Measurements from ENCODE around the gene ERBB4. TPM values are rescaled to one million over a fixed set of nuclear protein-coding genes. Genes with fewer than 3 reads are reported as not detected.
"Not testable (repeated sequence)": the region's sequence is repeated elsewhere in the genome, so short reads cannot be mapped to it uniquely, and the experiment has no call there.

The ERBB4 gene
- total and polyA plus RNA-seq, 2 of the 8 experiments (the other 6 are each of a cell fraction or from before 2014, with no cell fraction given): 0.34 to 1.3 TPM

- TF ChIP-seq CTCF (IDR thresholded peaks at IDR 0.05; ENCODE audit: control extremely low read depth in 1 of 3, insufficient read depth in 1 of 3, low read depth in 1 of 3, low read length in 3 of 3) (no peak), EZH2 (IDR thresholded peaks at IDR 0.05; ENCODE audit: low read depth, low read length, severe bottlenecking) (no peak), KDM4A (IDR thresholded peaks at IDR 0.05; ENCODE audit: low read depth, low read length, severe bottlenecking) (no peak)
These were observed 940.4 kb downstream of the ERBB4 start (continued) for GRCh38 chr2:211598238-211598637.

GRCh38 chr2:211592006-211592405 lies 946.6 kb downstream of the ERBB4 start:
- FAIRE-seq; CTCF ChIA-PET (ENCODE audit: partially characterized antibody); H3K18ac ChIP-seq (ENCODE audit: extremely low read depth, low read length); H3K56ac ChIP-seq (replicated peaks; ENCODE audit: insufficient read length, low read depth, low read length); H3K9ac ChIP-seq (replicated peaks in 1 of 4; ENCODE audit: extremely low read depth in 1 of 4, low read depth in 3 of 4, low read length in 3 of 4); H4K20me1 ChIP-seq (replicated peaks in 1 of 2; ENCODE audit: control insufficient read depth in 1 of 2, insufficient read depth in 2 of 2, low read length in 2 of 2); H3K4me2 ChIP-seq (ENCODE audit: insufficient read depth in 1 of 2, low read depth in 2 of 2, low read length in 2 of 2); H2BK20ac ChIP-seq (ENCODE audit: low read length); H2BK5ac ChIP-seq (ENCODE audit: low read depth, low read length); H3K23ac ChIP-seq (ENCODE audit: insufficient read length); H2AFZ ChIP-seq (ENCODE audit: low read length); H3K27ac ChIP-seq (ENCODE audit: low read depth, low read length); H2AK5ac ChIP-seq (ENCODE audit: low read depth, low read length); H3K79me2 ChIP-seq (ENCODE audit: control insufficient read depth in 1 of 2, insufficient read depth in 2 of 2, low read length in 2 of 2); H4K91ac ChIP-seq (replicated peaks; ENCODE audit: insufficient read length, low read length); POLR2A ChIA-PET (ENCODE audit: partially characterized antibody); H2BK120ac ChIP-seq (replicated peaks; ENCODE audit: low read depth, low read length); H2BK12ac ChIP-seq (ENCODE audit: low read depth, low read length); H3K23me2 ChIP-seq (ENCODE audit: low read depth, low read length); H3K27me3 ChIP-seq (replicated peaks in 1 of 4; ENCODE audit: control insufficient read depth in 3 of 4, extremely low read depth in 1 of 4, insufficient read depth in 3 of 4, low read length in 3 of 4); H3K36me3 ChIP-seq (ENCODE audit: control insufficient read depth in 2 of 4, insufficient read depth in 4 of 4, low read length in 3 of 4); H4K5ac ChIP-seq (ENCODE audit: insufficient read length, low read depth, low read length); H4K8ac ChIP-seq (ENCODE audit: extremely low read depth, insufficient read depth, low read length); DNase-seq (ENCODE audit: low read depth in 1 of 2, low spot score in 2 of 2); H3K4me3 ChIP-seq (ENCODE audit: extremely low read depth in 1 of 4, insufficient read depth in 2 of 4, low read depth in 3 of 4, low read length in 4 of 4); H2BK15ac ChIP-seq (ENCODE audit: low read length); H3K79me1 ChIP-seq (ENCODE audit: low read depth, low read length); H3K4ac ChIP-seq (replicated peaks; ENCODE audit: insufficient read length, low read depth, low read length); H3K4me1 ChIP-seq (replicated peaks in 1 of 4; ENCODE audit: control insufficient read depth in 3 of 4, insufficient read depth in 4 of 4, low read length in 3 of 4); H3K14ac ChIP-seq (ENCODE audit: insufficient read length); H3K9me3 ChIP-seq (ENCODE audit: insufficient read depth in 2 of 2, low read depth in 1 of 2, low read length in 1 of 2): not testable (repeated sequence)
- WGBS, 2 experiments (ENCODE audit: extremely low coverage in 1 of 2, insufficient coverage in 1 of 2, insufficient read length in 1 of 2, insufficient replicate concordance in 2 of 2, low coverage in 1 of 2, low lambda C conversion rate in 2 of 2, missing lambda C conversion rate in 1 of 2): 91% methylated on average over 11 of the region's 12 CpGs; no CpG with 5 or more reads in 1 of the 2 experiments
